Right forelimb (tissue), 1 donor: Measurements from ENCODE around the gene MC4R.

Experiments used
- DNase-seq: peaks from one replicate; pipeline ENCODE4 v3.0.0-alpha.2; 2018

The MC4R gene

GRCh38 chr18:60322591-60322990 is 50.0 kb downstream of the MC4R start:
- DNase-seq = no peak
